Ureter (tissue), 1 donor: ENCODE results near the gene FAM20B. TPM values are rescaled to one million over a fixed set of nuclear protein-coding genes. Genes with fewer than 3 reads are reported as not detected.

Source experiments
- DNase-seq: peaks from one replicate; pipeline ENCODE4 v3.0.0-alpha.2; 2020; ENCODE audit warnings: low spot score
- total RNA-seq: library from RNA; stranded (reverse); gene quantifications from one replicate; pipeline ENCODE4 v1.2.4, GENCODE V29; 2023
- donor health status: DM: yes; HTN: yes; CAD: no.

Gene FAM20B
- total RNA-seq, 1 donor from 2014 or later: 56.5 TPM

DNA sequence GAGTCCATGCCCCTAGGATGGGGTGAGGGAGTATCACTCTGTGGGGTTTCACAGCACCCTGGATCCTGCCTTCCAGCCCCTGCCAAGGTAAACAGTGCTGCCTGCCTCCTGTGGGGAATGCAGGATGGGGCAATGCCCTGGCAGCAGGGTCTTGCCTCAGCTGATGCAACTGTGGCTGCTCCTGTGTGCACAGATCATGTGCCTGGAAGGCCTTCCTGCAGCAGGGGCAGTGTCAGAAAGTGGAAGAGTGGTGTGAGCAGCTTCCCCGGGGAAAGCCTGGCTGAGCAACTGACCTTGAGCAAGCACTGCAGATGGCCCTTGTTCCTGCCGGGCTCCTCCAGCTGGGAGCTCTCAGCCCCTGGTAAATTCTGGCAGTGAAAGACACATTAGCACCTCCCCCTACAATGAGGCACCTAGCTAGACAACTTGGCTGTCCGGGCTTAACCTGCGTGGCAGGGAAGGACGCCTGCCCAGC is 66.0 kb downstream of the FAM20B start:
- peak; percentile 54 for DNase-seq

DNA sequence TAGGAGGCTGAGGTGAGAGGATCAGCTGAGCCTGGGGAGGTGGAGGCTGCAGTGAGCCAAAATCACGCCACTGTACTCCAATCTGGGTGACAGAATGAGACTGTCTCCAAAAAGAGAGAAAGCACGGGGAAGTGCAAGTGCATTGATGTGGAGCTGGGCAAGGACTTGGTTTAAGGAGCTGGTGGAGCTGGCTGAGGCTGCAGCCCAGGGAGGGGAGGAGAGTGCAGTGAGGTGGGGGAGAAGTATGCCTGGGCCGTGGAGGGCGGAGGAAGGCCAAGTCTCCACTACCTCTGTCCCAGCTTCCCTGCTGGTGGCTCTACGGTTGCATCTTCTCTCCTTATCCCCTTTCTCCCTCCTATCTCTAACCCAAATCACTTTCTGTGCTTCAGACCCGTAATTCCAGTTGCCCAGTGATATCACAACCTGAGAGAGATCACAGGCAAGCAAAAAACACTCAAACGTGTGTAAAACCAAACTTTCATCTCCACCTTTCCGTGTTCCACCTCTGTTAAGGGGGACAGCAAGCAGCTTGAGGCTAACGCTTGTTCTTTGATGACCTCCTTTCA is 67.3 kb downstream of the FAM20B start:
- DNase-seq: no peak

DNA sequence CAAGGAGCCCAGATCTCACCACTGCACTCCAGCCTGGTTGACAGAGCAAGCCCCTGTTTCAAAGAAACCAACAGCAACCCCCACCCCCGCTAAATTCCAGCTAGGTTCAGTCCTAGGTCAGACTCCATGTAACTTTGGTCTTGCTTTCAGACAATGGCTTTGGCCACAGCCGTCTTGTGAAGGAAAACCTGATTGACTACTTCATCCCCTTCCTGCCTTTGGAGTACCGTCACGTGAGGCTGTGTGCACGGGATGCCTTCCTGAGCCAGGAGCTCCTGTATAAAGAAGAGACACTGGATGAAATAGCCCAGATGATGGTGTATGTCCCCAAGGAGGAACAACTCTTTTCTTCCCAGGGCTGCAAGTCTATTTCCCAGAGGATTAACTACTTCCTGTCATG is 69.1 kb downstream of the FAM20B start:
- DNase-seq: no peak

DNA sequence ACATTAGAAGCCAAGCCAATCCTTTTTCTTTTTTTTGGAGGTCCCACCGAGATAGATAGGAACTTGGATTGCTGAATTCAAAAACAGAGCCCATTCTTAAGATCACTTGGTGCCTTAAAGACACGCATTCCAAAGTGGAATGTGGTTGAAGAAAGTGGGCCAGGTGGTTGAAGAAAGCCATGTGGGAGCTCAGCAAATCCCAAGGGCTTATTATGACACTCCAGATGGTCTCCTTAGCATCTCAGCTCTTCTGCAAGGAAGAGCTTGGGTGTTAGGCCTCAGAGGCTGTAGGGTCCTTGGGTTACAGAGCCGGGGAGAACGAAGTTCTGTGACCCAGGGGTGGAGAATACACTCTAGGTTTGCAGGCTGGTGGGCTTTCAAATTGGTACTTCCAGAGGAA is 69.7 kb downstream of the FAM20B start:
- no peak for DNase-seq

DNA sequence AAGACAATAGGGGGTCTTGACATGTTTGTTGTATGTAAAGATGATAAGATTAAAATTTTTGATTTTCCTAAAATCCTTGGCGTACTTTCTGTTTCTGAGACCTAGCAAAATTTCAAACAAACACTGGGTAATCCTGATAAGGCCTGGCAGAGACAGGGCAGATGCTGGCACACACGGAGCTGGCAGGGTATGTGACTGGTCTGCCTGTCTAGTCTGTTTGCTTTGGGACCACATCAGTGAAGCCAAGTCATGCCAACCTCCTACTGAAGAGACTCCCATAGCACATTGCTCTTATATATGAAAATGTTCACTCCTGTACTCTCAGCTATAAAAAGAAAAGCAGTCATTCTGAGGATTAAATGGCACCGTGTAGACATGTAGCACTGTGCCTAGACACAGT is 70.2 kb downstream of the FAM20B start:
- no peak for DNase-seq

DNA sequence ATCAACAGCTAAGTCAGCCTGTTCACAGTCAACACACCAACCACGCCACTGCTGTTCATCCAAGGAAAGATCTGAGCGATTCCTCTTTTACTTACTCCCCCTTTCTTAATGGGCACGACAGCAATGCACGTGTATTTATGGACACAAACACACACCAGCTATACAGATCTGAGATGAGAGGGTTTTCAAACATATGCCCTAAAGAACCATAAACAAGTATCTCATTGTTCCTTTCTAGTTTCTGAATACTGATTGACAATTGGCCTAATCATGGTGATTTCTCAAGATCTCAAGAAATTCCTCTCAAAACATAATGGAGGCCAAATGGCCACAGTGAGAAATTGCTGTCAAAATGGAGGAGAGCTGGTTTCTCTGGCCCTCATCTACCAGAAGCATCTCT is 74.2 kb downstream of the FAM20B start:
- DNase-seq: no peak

DNA sequence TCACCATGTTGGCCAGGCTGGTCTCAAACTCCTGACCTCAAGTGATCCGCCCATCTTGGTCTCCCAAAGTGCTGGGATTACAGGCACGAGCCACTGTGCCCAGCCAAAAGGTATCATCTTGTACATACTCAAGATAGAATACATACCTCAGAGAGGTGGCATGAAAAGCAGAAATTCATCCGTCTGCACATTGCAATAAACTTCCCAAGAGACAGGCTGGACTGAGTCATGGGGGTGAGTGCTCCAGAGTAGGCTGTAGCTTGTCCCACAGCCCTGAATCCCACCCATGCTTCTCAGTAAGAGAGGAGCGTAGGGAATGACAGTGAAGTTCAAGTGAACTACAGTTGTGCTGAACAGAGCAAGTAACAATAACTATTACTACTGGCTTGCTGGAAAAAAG is 75.9 kb downstream of the FAM20B start:
- no peak for DNase-seq

DNA sequence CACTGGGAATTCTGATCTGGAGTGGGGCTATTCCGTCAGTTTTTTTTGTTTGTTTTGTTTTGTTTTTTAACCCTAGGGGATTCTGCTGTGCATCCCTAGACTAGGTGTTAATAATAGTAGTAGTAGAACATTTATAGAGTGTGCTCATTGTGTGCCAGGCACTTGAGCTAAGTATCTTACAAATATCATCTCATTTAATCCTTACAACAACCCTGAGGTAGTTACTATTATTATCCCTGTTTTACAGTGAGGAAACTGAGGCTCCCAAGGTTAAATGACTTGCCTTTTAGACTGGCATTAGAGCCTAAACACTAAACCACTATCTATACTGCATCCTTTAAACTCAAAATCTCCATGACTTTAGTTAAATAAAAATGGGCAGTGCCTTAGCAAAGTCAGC is 78.3 kb downstream of the FAM20B start:
- DNase-seq: no peak

DNA sequence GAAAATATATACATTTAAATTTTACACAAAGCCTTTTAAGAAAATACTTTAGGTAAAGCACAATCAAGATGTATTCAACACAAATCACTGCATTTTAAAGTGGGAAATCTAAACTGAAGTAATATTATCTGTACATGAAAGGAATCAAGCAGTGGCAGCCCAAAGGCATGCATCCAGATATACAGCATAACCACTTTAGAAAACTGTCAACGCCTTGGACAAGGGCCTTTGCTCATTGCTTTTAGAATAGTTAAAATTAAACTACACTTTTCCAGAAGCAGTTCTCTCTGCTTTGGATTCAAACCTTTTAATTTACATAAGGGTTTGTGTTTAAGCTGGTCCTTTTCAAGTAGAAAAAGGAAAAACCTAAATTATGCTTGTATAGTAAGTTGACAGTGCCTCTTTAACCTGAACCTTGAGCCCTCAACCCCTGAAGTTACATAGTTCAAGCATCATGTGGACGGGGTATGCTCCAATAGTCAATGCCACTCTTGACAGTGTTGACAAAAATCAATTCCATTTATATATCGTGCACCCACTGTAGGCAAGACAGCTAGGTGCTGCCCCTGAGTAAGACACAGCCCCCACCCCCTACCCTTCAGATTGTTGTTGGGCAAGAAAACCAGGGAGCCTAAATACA is 79.0 kb downstream of the FAM20B start:
- DNase-seq: no peak

DNA sequence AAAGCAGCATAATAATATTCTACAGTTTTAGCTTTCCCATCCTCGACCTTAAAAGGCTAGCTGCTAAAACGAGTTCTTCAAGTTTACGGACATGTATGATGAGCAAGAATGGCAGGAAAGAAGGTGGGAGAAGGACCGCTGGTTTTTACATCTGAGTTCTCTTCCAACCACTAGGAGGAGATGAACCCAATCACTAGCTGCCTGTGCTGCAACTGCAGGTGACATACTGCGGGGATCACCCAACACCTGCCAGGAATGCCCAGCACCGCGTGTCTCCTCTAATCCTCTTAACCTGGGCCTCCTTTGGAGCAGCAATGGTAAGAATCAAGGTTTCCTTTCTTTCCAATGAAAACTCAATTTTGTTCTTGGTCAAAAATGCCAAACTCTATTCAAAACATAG is 79.7 kb downstream of the FAM20B start:
- DNase-seq: no peak

DNA sequence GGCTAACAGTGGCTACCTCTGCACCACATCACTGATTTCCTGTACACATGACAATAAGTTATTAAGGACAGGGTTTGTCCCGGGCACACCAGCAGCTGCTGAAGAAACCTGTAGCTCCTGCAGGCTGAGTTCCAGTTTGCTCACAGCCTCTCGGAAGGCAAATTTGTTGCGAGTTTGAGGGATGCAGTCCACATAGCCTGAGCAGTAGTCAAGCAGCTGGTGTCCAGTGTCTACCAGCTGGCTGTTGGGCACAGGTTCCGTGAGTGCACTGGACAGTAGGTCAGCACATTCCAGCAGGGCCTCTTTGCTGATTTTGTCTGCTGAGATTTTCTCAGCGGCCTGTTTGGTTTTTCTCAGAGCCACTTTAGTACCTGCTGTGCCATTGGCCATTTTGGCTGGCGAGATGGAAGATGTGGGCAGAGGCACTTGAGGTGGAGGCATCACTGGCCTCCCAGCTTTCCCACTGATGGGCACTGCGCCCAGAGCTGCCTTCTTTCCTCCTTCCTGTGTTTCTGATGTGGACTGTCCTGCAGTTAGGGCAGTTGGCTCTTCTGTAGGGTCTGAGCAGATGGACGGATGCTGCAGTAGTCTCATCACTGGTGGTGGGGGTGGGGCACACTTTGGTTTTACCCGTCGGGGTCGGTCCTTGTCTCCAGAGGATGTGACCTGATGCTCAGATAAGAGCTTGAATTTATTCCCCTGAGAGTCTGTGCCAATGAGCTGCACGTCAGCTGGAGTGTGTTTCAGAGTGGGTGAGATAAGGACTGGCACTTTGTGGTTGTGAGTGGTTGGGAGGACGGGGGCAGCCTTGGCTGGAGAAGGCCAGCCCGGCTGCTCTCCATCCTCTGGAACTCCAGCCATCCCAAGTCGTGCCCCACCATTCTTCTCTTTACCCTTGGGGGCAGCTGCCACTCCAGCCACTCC is 82.3 kb downstream of the FAM20B start:
- no peak for DNase-seq

DNA sequence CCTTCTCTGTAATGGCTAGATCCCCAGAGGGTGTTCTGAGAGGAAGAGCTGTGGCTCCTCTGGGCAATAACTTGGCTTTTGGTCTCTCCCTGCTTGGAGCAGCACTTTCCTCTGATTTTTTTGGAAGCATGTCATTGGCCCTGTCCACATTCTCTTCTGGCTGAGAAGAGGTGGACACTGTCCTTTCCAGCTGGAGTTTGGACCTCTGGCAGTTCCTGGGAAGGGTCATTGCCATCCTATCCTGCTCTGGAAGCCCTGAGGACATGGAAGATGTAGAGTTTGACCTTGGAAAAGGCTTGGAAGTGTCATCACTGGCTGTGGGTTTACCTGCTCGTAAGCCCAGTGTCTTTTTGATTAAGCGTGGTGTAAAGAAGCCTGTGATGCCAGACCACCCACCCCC is 83.0 kb downstream of the FAM20B start:
- no peak for DNase-seq

DNA sequence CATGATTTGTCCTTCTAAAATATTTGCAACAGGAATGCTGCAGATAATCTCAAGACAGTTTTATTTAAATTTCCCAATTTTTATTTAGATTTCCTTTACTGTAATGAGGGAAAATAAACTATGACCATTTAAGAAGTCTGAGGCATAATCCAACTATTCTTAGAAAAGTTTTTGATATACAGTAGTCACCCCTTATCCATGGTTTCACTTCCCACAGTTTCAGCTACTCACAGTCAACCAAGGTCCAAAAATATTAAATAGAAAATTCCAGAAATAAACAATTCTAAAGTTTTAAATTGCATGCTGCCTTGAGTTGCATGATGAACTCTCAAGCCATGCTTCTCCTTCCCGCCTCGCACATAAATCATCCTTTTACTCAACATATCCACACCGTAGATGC is 89.5 kb downstream of the FAM20B start:
- no peak for DNase-seq

DNA sequence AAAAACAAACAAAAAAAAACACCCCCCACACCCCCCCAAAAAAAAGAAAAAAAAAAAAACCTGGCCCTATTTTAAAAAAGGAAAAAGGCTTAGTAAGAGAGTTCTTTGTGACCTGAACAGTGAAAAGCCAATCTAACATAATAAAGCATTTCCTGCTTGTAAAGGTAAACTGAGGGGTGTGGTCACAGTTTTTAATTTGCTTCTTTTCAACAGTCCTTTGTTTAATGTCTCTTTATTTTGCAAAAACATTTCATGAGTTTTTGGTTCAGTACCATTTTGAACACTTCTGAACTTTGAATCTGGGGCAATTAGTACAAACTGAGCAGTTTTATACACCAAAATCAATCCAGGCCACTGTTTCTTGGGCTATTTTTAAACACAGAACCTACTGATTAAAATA is 93.8 kb downstream of the FAM20B start:
- no peak for DNase-seq

DNA sequence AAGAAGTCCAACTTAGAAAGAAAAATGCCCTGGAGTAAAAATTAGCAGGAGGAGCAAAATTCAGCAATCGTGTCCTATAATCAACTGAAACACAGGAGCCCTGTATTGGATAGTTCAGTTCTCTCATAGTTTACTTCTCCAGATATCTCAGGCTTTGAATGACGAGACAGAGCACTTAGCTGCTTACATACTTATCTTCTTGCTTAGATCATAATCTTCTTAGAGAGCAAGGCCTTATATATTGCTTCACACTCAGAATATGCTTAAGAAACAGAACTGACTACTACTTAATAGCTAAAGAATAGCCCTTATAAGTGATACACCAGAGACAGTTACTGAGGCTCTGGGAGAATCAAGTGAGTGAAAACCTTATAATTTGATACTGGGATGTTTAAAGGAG is 95.0 kb downstream of the FAM20B start:
- DNase-seq: no peak

DNA sequence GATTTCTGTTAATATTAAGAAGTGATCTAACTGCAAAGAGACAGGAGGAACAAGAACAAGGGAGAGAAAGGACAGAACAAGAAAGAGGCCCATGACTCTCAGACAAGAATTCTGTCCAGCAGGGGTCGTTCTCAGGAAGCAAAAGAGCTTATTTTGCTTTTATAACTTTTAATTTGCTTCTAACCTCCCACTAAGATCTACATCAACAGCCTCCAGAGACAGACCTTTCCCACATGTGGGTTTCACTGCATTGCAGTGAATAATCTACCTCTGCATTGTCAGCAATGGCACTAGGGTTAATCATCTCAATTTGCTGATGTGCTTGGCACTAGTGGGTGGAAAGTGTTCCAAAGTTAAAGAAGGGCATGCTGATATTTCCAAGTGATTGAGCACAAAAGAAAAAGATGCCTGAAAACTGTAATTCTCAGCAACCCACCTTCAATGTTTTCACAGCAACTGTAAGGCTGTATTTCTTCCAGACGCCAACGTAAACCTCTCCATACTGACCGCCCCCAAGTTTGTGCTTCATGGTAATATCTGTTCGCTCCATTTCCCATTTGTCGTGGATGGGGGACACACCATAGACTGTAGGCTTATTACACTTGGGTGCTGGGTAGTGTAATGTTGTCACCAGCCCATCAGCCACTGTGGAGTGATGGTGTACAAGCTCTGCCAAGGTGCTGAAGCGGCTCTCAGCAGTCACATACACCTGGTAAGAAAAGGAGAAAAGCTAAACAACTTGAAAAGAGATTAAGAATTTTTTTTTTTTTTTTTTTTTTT is 95.7 kb downstream of the FAM20B start:
- DNase-seq: no peak

DNA sequence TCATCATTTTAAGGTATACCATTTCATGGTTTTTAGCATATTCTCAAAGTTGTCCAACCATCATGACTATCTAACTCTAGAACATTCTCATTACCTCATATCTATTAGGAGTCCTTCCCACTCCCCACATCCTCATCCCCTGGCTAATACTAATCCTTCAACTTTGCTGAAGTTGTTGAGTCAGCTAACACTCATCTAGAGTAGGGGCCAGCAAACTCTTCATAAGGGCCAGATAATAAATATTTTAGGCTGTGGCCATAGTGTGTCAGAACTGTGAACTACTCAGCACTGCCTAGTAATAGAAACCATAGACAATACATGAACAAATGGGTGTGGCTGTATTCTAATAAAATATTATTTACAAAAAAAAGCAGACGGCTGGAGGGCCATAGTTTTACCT is 99.2 kb downstream of the FAM20B start:
- DNase-seq: no peak

Other genes with a start within 250 kb of the FAM20B start
- gene ANGPTL1, start 154.8 kb upstream of the FAM20B start, total RNA-seq: 26.3 TPM
- 27.4 TPM for gene TOR3A, start 56.2 kb downstream of the FAM20B start, total RNA-seq
- gene ABL2, start 203.8 kb downstream of the FAM20B start, total RNA-seq: 35.0 TPM